Measurements from ENCODE around the gene BIRC6. TPM values are rescaled to one million over a fixed set of nuclear protein-coding genes. Genes with fewer than 3 reads are reported as not detected.
"Not testable (repeated sequence)": the region's sequence is repeated elsewhere in the genome, so short reads cannot be mapped to it uniquely, and the experiment has no call there.

Gene BIRC6
- total RNA-seq, 1 experiment from 2014 or later = 79.0 TPM

DNA sequence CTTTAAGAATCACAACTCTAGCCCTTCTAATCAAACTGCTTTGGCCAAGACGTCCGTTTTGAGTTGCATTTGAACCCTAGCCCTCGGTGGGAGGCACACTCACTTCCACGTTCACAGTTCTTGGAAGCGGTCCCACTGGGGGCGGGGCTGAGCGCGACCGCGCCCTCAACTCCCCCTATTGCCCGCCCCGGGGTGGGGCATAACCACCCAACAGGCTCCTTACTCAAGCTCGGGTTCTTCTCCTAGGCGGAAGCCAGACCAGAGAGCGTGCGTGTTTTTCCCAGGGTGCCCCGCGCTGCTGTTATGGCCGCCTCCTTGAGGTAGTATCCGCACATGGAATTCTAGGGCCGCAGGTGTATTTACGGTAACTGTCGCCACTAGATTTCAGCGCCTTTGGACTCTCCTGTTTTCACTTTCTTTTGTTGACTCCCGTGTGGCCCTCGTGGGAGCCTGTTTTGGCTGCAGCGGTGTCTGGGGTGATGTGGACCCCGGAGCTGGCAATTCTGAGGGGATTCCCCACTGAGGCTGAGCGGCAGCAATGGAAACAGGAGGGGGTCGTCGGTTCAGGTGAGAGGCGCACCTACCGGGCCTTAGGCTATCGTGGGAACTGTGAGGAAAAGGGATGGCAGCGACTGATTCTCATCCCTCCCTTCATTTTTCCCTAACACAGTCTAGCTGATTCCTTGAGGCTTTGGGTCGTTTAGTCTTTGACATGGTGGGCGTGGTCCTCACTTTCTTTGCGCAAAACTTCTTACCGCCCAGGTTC is 271.2 kb downstream of the BIRC6 start, which contains the start of gene TTC27:
TTC27 (plus strand) TSS at position 237 of the 766 bp plus-strand sequence; CDS start at position 480, 243 bp downstream.
- CTCF ChIA-PET = interaction anchor here (0.6 kb wide), 1 partner anchor 445 kb away, joined by 3 read pairs; no protein-coding TSS in a partner anchor
- intact Hi-C loops (cut with micrococcal nuclease; ENCODE audit: unreplicated experiment) = loop anchor here (10.0 kb wide), 1 partner anchor 847 kb away; the partner anchor contains the start of gene RASGRP3

DNA sequence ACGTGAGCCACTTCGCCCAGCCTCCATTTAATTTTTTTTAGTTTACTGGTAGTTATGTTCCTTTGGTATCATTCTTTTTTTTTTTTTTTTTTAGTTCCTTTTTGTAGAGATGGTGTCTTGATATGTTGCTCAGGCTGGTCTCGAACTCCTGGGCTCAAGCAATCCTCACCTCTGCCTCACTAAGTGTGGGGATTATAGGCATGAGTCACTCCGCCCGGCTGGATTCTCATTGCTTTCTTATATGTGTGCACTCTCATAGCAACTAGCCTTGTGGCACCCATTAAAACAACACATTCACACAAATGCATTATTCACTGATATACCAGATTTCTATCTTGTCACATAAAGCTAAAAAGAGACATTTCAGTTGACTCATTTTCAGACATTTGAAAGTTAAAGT is 275.3 kb downstream of the BIRC6 start:
- Histone ChIP-seq H3K27me3 (ENCODE audit: insufficient read depth, low read depth) (no peaks in the 10 kb centered on the region), H3K4me2 (no peak overlapping the region), H3K79me2 (ENCODE audit: low read depth) (peaks cover 18% of the 10 kb centered on the region), H3F3A (ENCODE audit: insufficient read depth, low read depth) (peaks cover 5% of the 10 kb centered on the region; the same call in 1 of the 2 replicates), H3K36me3 (ENCODE audit: low read depth) (peaks cover 7% of the 10 kb centered on the region; the same call in 1 of the 2 replicates), H4K20me1 (ENCODE audit: insufficient read depth) (0 out of 2 replicates have a peak, but pooled peaks cover 4% of the 10 kb centered on the region), H2AFZ (no peak overlapping the region), H3K9me3 (ENCODE audit: insufficient read depth, low read depth) (no peaks in the 10 kb centered on the region), H3K4me1 (replicated peaks; ENCODE audit: insufficient read depth) (peaks cover 13% of the 10 kb centered on the region), H3K9me2 (ENCODE audit: insufficient read depth) (no peaks in the 10 kb centered on the region), H3K4me3 (no peak overlapping the region), H3K27ac (0 out of 2 replicates have a peak overlapping the region, but pooled peaks have one; percentile 7)
- intact Hi-C loops (cut with micrococcal nuclease; ENCODE audit: unreplicated experiment) = no loop called here
- ChIA-PET POLR2A (ENCODE audit: unreplicated experiment) (no interaction called here), CTCF (no interaction called here)
- no TSS peak for BruUV-seq (replicated peaks)
- TF ChIP-seq EZH2 (IDR thresholded peaks at IDR 0.05; ENCODE audit: low read depth) = no peak
- TF ChIP-seq, protein P1, sequence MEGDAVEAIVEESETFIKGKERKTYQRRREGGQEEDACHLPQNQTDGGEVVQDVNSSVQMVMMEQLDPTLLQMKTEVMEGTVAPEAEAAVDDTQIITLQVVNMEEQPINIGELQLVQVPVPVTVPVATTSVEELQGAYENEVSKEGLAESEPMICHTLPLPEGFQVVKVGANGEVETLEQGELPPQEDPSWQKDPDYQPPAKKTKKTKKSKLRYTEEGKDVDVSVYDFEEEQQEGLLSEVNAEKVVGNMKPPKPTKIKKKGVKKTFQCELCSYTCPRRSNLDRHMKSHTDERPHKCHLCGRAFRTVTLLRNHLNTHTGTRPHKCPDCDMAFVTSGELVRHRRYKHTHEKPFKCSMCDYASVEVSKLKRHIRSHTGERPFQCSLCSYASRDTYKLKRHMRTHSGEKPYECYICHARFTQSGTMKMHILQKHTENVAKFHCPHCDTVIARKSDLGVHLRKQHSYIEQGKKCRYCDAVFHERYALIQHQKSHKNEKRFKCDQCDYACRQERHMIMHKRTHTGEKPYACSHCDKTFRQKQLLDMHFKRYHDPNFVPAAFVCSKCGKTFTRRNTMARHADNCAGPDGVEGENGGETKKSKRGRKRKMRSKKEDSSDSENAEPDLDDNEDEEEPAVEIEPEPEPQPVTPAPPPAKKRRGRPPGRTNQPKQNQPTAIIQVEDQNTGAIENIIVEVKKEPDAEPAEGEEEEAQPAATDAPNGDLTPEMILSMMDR (conservative IDR thresholded peaks at IDR 0.05) = no peak
- peak; percentile 7 to 77 for DNase-seq

More for the DNA sequence above, 271.2 kb downstream of the BIRC6 start, which contains the start of gene TTC27:
- Histone ChIP-seq H2AFZ (peak within 1 kb of the TSS; percentile 100), H3K27me3 (ENCODE audit: insufficient read depth, low read depth) (no peaks in the 10 kb centered on the region), H3K79me2 (ENCODE audit: low read depth) (peaks cover 18% of the 10 kb centered on the region), H3K4me1 (replicated peaks; ENCODE audit: insufficient read depth) (peaks cover 13% of the 10 kb centered on the region), H3K9me2 (ENCODE audit: insufficient read depth) (no peaks in the 10 kb centered on the region), H3F3A (ENCODE audit: insufficient read depth, low read depth) (peaks cover 12% of the 10 kb centered on the region; the same call in 1 of the 2 replicates), H3K27ac (peak within 1 kb of the TSS; percentile 36; the same call in 1 of the 2 replicates), H4K20me1 (ENCODE audit: insufficient read depth) (0 out of 2 replicates have a peak, but pooled peaks cover 4% of the 10 kb centered on the region), H3K4me2 (peak within 1 kb of the TSS; percentile 79), H3K9me3 (ENCODE audit: insufficient read depth, low read depth) (no peaks in the 10 kb centered on the region), H3K4me3 (peak within 1 kb of the TSS; percentile 69), H3K36me3 (ENCODE audit: low read depth) (peaks cover 7% of the 10 kb centered on the region; the same call in 1 of the 2 replicates)
- peak; percentile 90 to 91 for DNase-seq
- POLR2A ChIA-PET (ENCODE audit: unreplicated experiment) = no interaction called here
- TF ChIP-seq EZH2 (IDR thresholded peaks at IDR 0.05; ENCODE audit: low read depth) = no peak
- TF ChIP-seq, protein P1 (conservative IDR thresholded peaks at IDR 0.05) = peak; percentile 41; the same call in 1 of the 2 replicates
- BruUV-seq (replicated peaks) = TSS peak; percentile 73

DNA sequence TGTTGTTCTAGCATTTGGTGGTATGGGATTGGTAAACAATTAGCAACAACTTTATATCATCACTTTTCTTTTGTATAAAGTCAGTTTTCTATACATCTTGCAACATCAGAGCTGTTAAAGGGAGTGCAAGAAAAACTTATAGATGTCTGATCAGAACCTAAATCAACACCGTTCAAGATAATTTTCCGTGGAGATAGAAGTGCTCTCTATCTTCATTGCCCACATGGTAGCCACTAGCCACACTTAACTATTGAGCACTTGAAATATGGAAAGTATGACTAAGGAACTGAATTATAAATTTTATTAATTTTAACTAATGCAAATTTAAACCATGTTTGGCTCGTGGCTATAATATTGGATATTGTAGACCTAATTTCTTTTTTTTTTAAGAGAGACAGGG is 276.2 kb downstream of the BIRC6 start:
- no peak for TF ChIP-seq EZH2 (IDR thresholded peaks at IDR 0.05; ENCODE audit: low read depth)
- TF ChIP-seq, protein P1 (conservative IDR thresholded peaks at IDR 0.05) = no peak
- Histone ChIP-seq H4K20me1 (ENCODE audit: insufficient read depth) (0 out of 2 replicates have a peak, but pooled peaks cover 4% of the 10 kb centered on the region), H2AFZ (no peak overlapping the region), H3K36me3 (ENCODE audit: low read depth) (peaks cover 7% of the 10 kb centered on the region; the same call in 1 of the 2 replicates), H3K79me2 (ENCODE audit: low read depth) (peaks cover 18% of the 10 kb centered on the region), H3K9me3 (ENCODE audit: insufficient read depth, low read depth) (no peaks in the 10 kb centered on the region), H3K4me2 (no peak overlapping the region), H3K27ac (no peak overlapping the region), H3K27me3 (ENCODE audit: insufficient read depth, low read depth) (no peaks in the 10 kb centered on the region), H3K9me2 (ENCODE audit: insufficient read depth) (no peaks in the 10 kb centered on the region), H3K4me1 (replicated peaks; ENCODE audit: insufficient read depth) (peaks cover 13% of the 10 kb centered on the region), H3F3A (ENCODE audit: insufficient read depth, low read depth) (no peaks in the 10 kb centered on the region; the same call in 1 of the 2 replicates), H3K4me3 (no peak overlapping the region)
- ChIA-PET CTCF (no interaction called here), POLR2A (ENCODE audit: unreplicated experiment) (no interaction called here)
- intact Hi-C loops (cut with micrococcal nuclease; ENCODE audit: unreplicated experiment) = no loop called here
- no peak for DNase-seq
- BruUV-seq (replicated peaks) = no TSS peak

DNA sequence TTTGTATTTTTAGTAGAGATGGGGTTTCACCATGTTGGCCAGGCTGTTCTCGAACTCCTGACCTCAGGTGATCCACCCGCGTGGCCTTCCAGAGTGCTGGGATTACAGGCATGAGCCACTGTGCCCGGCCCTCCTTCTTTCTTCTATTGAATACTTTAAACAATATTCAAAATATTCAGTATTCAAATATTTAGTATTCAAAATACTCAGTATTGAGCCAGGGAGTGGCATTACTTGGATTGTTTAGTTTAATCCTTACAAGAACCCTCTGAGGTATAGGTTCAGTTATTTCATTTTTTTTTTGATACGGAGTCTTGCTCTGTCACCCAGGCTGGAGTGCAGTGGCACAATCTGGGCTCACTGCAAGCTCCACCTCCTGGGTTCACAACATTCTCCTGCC is 281.7 kb downstream of the BIRC6 start:
- H4K20me1 ChIP-seq (ENCODE audit: insufficient read depth); intact Hi-C loops (cut with micrococcal nuclease; ENCODE audit: unreplicated experiment): not testable (repeated sequence)

More for the DNA sequence above, 281.7 kb downstream of the BIRC6 start:
- H3K4me2 ChIP-seq; BruUV-seq (replicated peaks); H3K27ac ChIP-seq; H2AFZ ChIP-seq; H3K27me3 ChIP-seq (ENCODE audit: insufficient read depth, low read depth); H3F3A ChIP-seq (ENCODE audit: insufficient read depth, low read depth); DNase-seq; H3K4me3 ChIP-seq; H3K79me2 ChIP-seq (ENCODE audit: low read depth); H3K9me3 ChIP-seq (ENCODE audit: insufficient read depth, low read depth); H3K9me2 ChIP-seq (ENCODE audit: insufficient read depth); POLR2A ChIA-PET (ENCODE audit: unreplicated experiment); H3K4me1 ChIP-seq (replicated peaks; ENCODE audit: insufficient read depth): not testable (repeated sequence)
- CTCF ChIA-PET = interaction anchor here (0.6 kb wide), 1 partner anchor 168 kb away, joined by 3 read pairs; no protein-coding TSS in a partner anchor
- peaks cover 14% of the 10 kb centered on the region for H3K36me3 ChIP-seq (ENCODE audit: low read depth)

All from PC-9 (cell line).